Measurements from ENCODE around the gene TRIAP1.
"Not testable (repeated sequence)": the region's sequence is repeated elsewhere in the genome, so short reads cannot be mapped to it uniquely, and the experiment has no call there.

Gene TRIAP1

GRCh38 chr12:120468821-120469449 is 22.8 kb upstream of the TRIAP1 start:
- DNase-seq (ENCODE audit: low read depth, low spot score) = peak; percentile 24

- no peak for DNase-seq (ENCODE audit: low read depth, low spot score)
Observed at GRCh38 chr12:120468325-120468820, 22.2 kb upstream of the TRIAP1 start.

- DNase-seq (ENCODE audit: low read depth, low spot score) = no peak
Observed at GRCh38 chr12:120467439-120467838, 21.3 kb upstream of the TRIAP1 start.

- DNase-seq (ENCODE audit: low read depth, low spot score) = peak; percentile 10
Observed at GRCh38 chr12:120466560-120467315, 20.6 kb upstream of the TRIAP1 start.

GRCh38 chr12:120465756-120466155 is 19.6 kb upstream of the TRIAP1 start:
- DNase-seq (ENCODE audit: low read depth, low spot score) = no peak

GRCh38 chr12:120463712-120464111 is 17.5 kb upstream of the TRIAP1 start:
- DNase-seq (ENCODE audit: low read depth, low spot score) = no peak

- no peak for DNase-seq (ENCODE audit: low read depth, low spot score)
Observed at GRCh38 chr12:120462099-120462640, 16.0 kb upstream of the TRIAP1 start.

GRCh38 chr12:120460157-120460556 is 14.0 kb upstream of the TRIAP1 start:
- DNase-seq (ENCODE audit: low read depth, low spot score) = no peak

- DNase-seq (ENCODE audit: low read depth, low spot score) = no peak
Observed at GRCh38 chr12:120457133-120457532, 10.9 kb upstream of the TRIAP1 start.

- no peak for DNase-seq (ENCODE audit: low read depth, low spot score)
Observed at GRCh38 chr12:120455302-120455701, 9.1 kb upstream of the TRIAP1 start.

- no peak for DNase-seq (ENCODE audit: low read depth, low spot score)
Observed at GRCh38 chr12:120453977-120454376, 7.8 kb upstream of the TRIAP1 start.

GRCh38 chr12:120453060-120453750 is 7.0 kb upstream of the TRIAP1 start:
- no peak for DNase-seq (ENCODE audit: low read depth, low spot score)

- DNase-seq (ENCODE audit: low read depth, low spot score) = not testable (repeated sequence)
Observed at GRCh38 chr12:120452524-120452923, 6.3 kb upstream of the TRIAP1 start.

- no peak for DNase-seq (ENCODE audit: low read depth, low spot score)
Observed at GRCh38 chr12:120447992-120448391, 1.8 kb upstream of the TRIAP1 start.

GRCh38 chr12:120446844-120447178 is 627 bp upstream of the TRIAP1 start:
- DNase-seq (ENCODE audit: low read depth, low spot score) = not testable (repeated sequence)

- no peak for DNase-seq (ENCODE audit: low read depth, low spot score)
Observed at GRCh38 chr12:120444676-120445075, 1.5 kb downstream of the TRIAP1 start.

- DNase-seq (ENCODE audit: low read depth, low spot score) = peak; percentile 51
Observed at GRCh38 chr12:120439646-120440247, 6.4 kb downstream of the TRIAP1 start.

- no peak for DNase-seq (ENCODE audit: low read depth, low spot score)
Observed at GRCh38 chr12:120438495-120439198, 7.5 kb downstream of the TRIAP1 start.

GRCh38 chr12:120437735-120438494 is 8.3 kb downstream of the TRIAP1 start, which contains the start of gene COX6A1:
TSS of gene COX6A1 (plus strand) at chr12:120438113. CDS start at chr12:120438127, 14 bp downstream.
- peak; percentile 97 for DNase-seq (ENCODE audit: low read depth, low spot score)

- DNase-seq (ENCODE audit: low read depth, low spot score) = no peak
Observed at GRCh38 chr12:120432772-120433525, 13.2 kb downstream of the TRIAP1 start.
